Urinary bladder (tissue), 4 donors: ENCODE results near the gene MACROD2. TPM values are rescaled to one million over a fixed set of nuclear protein-coding genes. Genes with fewer than 3 reads are reported as not detected.

ENCODE experiments used
- DNase-seq: peaks from one replicate; pipeline ENCODE4 v3.0.0-alpha.2; 2015; ENCODE audit errors: extremely low spot score
- H3K27ac ChIP-seq: one replicate; pipeline ENCODE4 v1.5.1; 2013; ENCODE audit warnings: low read depth, mild to moderate bottlenecking, moderate library complexity
- H3K36me3 ChIP-seq: one replicate; pipeline ENCODE4 v1.6.1; 2013; ENCODE audit warnings: mild to moderate bottlenecking, moderate library complexity; ENCODE audit not compliant: insufficient read depth
- H3K4me1 ChIP-seq: one replicate; pipeline ENCODE4 v1.6.1; 2013; ENCODE audit warnings: mild to moderate bottlenecking, moderate library complexity; ENCODE audit not compliant: insufficient read depth
- H3K4me3 ChIP-seq: one replicate; pipeline ENCODE4 v1.5.1; 2013; ENCODE audit warnings: low read depth, low read length
- WGBS: extraction: QIAGEN DNeasy Blood & Tissue Kit; methylation state at CpG from one replicate; pipeline ENCODE4 v1.1.7; 2013; 5-methylcytosine and 5-hydroxymethylcytosine counted together
- polyA plus RNA-seq: library from polyadenylated mRNA; stranded (reverse); fragments of 200-250 nt; gene quantifications from one replicate; pipeline ENCODE4 v1.2.3, GENCODE V29; 2013
- total RNA-seq: library from RNA; depleted of rRNA; stranded (reverse); fragments of >200 nt; gene quantifications from one replicate; pipeline ENCODE4 v1.2.3, GENCODE V29; 2014
- donor health status: healthy with polysubstance abuse.
- donor health status: healthy.

MACROD2 gene
- total and polyA plus RNA-seq, 2 donors = 3.0 to 28.2 TPM

- Histone ChIP-seq H3K27ac (no peak overlapping the region), H3K4me3 (no peak overlapping the region)
- WGBS = 88% methylated on average over 4 of the region's 4 CpGs
Measured at GRCh38 chr20:15857173-15857784, 1862.0 kb downstream of the MACROD2 start.

GRCh38 chr20:15859061-15859460 is 1863.7 kb downstream of the MACROD2 start:
- 98% methylated on average over 2 of the region's 2 CpGs for WGBS
- H3K36me3 ChIP-seq = no peaks in the 10 kb centered on the region
- H3K4me3 ChIP-seq = no peak overlapping the region
- no peak for DNase-seq
- H3K27ac ChIP-seq = no peak overlapping the region
- H3K4me1 ChIP-seq = no peaks in the 10 kb centered on the region

More at GRCh38 chr20:15857173-15857784, 1862.0 kb downstream of the MACROD2 start:
- no peaks in the 10 kb centered on the region for H3K36me3 ChIP-seq
- no peaks in the 10 kb centered on the region for H3K4me1 ChIP-seq
- no peak for DNase-seq

DNA sequence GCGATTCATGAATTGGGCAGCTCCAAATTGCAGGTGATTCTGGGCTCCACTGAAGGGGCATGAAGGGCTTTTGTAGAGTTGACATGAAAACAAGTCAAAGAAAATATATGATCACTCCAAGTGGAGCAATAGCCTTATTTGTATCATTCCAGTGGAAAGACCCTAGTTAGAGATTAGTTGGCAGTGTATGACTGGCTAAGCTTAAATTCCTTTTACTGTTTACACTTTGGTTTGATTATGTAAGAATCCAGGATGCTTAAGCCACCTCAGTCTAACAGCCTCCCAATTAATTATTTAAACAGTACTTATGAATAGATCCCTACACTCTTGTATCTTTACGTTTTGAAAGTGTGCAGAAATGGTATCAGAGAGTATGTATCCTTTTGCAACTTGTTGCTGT is 1865.5 kb downstream of the MACROD2 start:
- H3K27ac ChIP-seq = no peak overlapping the region
- 88% methylated on average over 2 of the region's 2 CpGs for WGBS
- no peaks in the 10 kb centered on the region for H3K4me1 ChIP-seq
- no peak overlapping the region for H3K4me3 ChIP-seq
- DNase-seq = no peak
- no peaks in the 10 kb centered on the region for H3K36me3 ChIP-seq

GRCh38 chr20:15862178-15862577 is 1866.9 kb downstream of the MACROD2 start:
- H3K4me1 ChIP-seq = no peaks in the 10 kb centered on the region
- H3K36me3 ChIP-seq = no peaks in the 10 kb centered on the region
- 79% methylated on average over 4 of the region's 4 CpGs for WGBS
- H3K27ac ChIP-seq = no peak overlapping the region
- no peak overlapping the region for H3K4me3 ChIP-seq
- no peak for DNase-seq

DNA sequence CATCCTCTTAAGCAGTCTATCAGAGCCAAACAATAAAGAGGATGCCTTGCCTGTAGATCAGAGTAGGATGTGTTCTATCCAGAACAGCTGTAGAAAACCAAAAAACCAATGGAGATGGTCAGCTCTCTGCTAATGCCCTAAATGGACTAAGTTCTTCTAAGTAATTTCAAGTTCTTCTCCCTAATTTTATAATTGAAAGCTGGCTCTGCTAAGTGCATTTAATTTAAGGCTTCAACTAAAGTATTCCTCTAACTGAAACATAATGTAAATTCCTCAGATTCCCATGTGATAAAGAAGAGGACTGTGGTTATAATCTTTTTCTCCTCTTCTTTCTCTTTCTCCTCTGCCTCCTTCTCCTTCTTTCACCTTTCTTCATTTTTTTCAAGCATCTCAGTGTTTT is 1868.4 kb downstream of the MACROD2 start:
- Histone ChIP-seq H3K4me1 (no peaks in the 10 kb centered on the region), H3K4me3 (no peak overlapping the region)
- no peak for DNase-seq

DNA sequence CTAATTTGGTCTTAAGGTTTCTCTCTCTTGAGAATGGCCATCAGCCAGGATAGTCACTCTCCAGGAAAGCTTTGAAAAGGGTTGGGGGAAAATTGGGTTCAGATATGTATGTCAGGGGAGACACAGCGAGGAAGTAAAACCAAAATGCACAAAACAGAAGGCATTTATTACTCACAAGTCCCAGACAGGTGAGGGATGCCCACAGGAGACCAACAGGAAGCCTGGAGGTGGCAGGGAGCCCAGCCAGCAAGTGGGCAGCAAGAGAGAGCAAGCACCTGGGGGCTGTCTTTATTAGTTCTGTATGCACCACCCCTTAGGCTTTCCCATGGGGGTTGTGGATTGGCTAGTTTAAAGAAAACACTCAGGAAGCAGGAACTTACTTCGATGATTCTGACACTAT is 1870.2 kb downstream of the MACROD2 start:
- Histone ChIP-seq H3K4me3 (no peak overlapping the region), H3K27ac (no peak overlapping the region), H3K4me1 (no peaks in the 10 kb centered on the region), H3K36me3 (no peaks in the 10 kb centered on the region)
- DNase-seq = no peak
- 95% methylated on average over 2 of the region's 2 CpGs for WGBS

More for the DNA sequence above, 1868.4 kb downstream of the MACROD2 start:
- Histone ChIP-seq H3K36me3 (no peaks in the 10 kb centered on the region), H3K27ac (no peak overlapping the region)

DNA sequence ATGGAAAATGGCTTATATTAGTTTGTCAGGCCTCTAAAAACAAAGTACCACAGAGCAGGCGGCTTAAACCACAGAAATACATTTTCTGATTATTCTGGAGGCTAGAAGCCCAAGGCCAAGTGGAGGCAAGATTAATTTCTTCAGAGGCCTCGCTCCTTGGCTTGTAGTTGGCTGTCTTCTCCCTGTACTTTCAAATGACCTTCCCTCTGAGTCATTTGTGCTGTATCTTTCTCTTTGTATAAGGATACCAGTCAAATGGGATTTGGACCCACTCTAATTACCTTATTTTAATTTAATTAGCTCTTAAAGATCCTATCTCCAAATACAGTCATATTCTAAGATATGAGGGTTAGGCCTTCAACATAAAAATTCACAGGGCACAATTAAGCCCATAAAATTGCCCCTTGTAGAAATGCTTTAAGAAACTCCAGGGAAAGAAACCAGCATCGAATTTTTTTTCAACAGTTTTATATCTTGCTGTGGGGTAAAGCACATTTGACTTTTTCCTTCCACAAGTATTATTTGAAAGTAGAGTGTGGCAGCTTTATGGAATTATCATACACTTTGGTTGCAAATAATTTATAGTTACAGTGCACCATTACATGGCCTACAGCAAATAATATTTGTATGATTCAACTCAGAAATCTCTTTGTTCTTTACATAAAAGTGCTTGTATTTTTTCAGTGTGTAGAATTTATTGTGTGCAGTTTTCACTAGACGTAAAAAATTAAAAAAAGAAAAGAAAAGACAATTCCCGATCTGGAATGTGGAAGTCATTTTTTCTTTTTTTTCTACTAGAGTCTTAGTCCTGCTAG is 1871.8 kb downstream of the MACROD2 start:
- Histone ChIP-seq H3K4me3 (no peak overlapping the region), H3K4me1 (no peaks in the 10 kb centered on the region), H3K36me3 (no peaks in the 10 kb centered on the region), H3K27ac (no peak overlapping the region)
- DNase-seq = peak; percentile 32
- 64% methylated on average over 5 of the region's 5 CpGs for WGBS

- DNase-seq = no peak
- Histone ChIP-seq H3K27ac (no peak overlapping the region), H3K36me3 (no peaks in the 10 kb centered on the region), H3K4me3 (no peak overlapping the region), H3K4me1 (no peaks in the 10 kb centered on the region)
- 90% methylated on average over 4 of the region's 4 CpGs for WGBS
Measured at GRCh38 chr20:15867899-15868298, 1872.6 kb downstream of the MACROD2 start.

DNA sequence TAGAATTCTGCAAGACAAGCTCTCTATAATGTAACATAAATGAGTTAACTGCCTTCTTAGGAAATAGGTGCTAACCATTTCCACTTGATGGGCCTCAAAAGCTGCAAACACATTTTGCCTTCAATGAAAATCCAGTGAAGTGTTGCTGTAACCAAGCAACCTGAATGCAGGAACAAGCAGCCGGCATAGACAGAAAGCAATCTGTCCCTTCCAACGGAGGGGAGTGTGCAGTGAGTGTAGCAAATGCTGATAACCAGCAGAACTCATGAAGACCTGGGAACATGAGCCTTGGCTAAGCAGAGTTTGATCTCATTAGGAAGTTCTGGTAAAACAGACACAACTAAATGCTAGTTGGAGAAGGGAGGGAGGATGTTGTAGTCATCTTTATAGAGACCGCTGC is 1880.1 kb downstream of the MACROD2 start:
- Histone ChIP-seq H3K4me3 (no peak overlapping the region), H3K36me3 (no peaks in the 10 kb centered on the region), H3K27ac (no peak overlapping the region), H3K4me1 (no peaks in the 10 kb centered on the region)
- DNase-seq = no peak
- WGBS = 69% methylated on average over 3 of the region's 3 CpGs

- DNase-seq = no peak
- no peaks in the 10 kb centered on the region for H3K36me3 ChIP-seq
- H3K4me1 ChIP-seq = no peaks in the 10 kb centered on the region
- H3K4me3 ChIP-seq = no peak overlapping the region
- no peak overlapping the region for H3K27ac ChIP-seq
- 83% methylated on average over 4 of the region's 4 CpGs for WGBS
Measured at GRCh38 chr20:15882553-15882952, 1887.2 kb downstream of the MACROD2 start.

DNA sequence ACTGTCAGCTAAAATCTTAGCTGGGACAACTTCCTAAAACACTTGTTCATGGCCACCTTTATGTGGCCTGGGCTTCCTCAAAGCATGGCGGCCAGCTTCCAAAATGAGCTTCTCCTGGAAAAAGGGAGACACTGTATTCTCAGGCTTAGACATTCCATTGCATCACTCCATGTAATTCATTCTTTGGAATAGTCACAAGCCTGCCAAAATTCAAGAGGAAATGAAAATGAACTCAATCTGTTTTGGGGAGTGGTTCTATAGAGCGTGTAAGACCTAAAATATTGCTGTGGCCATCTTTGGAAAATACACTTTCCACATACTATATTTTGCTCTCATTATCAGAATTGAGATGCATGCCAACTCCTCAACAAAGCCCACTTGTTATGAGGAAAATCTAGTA is 1890.9 kb downstream of the MACROD2 start:
- Histone ChIP-seq H3K36me3 (no peaks in the 10 kb centered on the region), H3K4me1 (no peaks in the 10 kb centered on the region), H3K4me3 (no peak overlapping the region), H3K27ac (no peak overlapping the region)
- 89% methylated on average over 2 of the region's 2 CpGs for WGBS
- DNase-seq = no peak

DNA sequence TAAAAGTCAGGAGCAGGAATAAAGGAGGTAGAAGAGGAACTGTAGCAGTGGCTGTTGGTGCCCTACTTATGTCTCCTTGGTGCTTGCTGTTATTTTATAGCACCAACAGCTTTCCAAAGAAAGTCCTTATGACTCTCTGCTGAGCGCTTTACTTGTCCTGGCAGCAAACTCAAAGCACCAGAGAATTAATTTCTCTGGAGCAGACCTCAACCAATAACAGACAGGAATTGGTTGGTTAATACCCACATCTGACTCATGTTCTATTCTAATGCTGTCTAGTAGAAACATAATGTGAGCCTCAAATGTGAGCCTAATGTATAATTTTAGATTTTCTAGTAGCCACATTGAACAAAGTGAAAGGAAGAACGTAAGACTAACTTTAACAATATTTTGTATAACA is 1892.1 kb downstream of the MACROD2 start:
- Histone ChIP-seq H3K27ac (no peak overlapping the region), H3K4me1 (no peaks in the 10 kb centered on the region), H3K36me3 (no peaks in the 10 kb centered on the region), H3K4me3 (no peak overlapping the region)
- 98% methylated on average over 2 of the region's 2 CpGs for WGBS
- DNase-seq = no peak

GRCh38 chr20:15889061-15889460 is 1893.7 kb downstream of the MACROD2 start:
- WGBS = 26% methylated on average over 3 of the region's 3 CpGs
- DNase-seq = no peak

GRCh38 chr20:15889514-15890256 is 1894.4 kb downstream of the MACROD2 start:
- no peaks in the 10 kb centered on the region for H3K36me3 ChIP-seq
- H3K4me3 ChIP-seq = no peak overlapping the region
- no peaks in the 10 kb centered on the region for H3K4me1 ChIP-seq
- DNase-seq = no peak
- H3K27ac ChIP-seq = no peak overlapping the region

More at GRCh38 chr20:15889061-15889460, 1893.7 kb downstream of the MACROD2 start:
- no peak overlapping the region for H3K27ac ChIP-seq
- H3K4me3 ChIP-seq = no peak overlapping the region
- H3K4me1 ChIP-seq = no peaks in the 10 kb centered on the region
- H3K36me3 ChIP-seq = no peaks in the 10 kb centered on the region
